HG03558 (cell line): Measurements from ENCODE around the gene TMEM132E.

Experiments
- ATAC-seq: cut with Tn5 transposase; IDR thresholded peaks from one replicate; pipeline ENCODE4 v1.9.1; 2021; ENCODE audit warnings: moderate number of reproducible peaks; ENCODE audit not compliant: unreplicated experiment; ENCODE audit errors: extremely low read depth

TMEM132E gene

GRCh38 chr17:34628879-34629278 lies 49.5 kb downstream of the TMEM132E start:
- no peak for ATAC-seq

- ATAC-seq = no peak
These were observed 54.0 kb downstream of the TMEM132E start for GRCh38 chr17:34633351-34633750.

GRCh38 chr17:34633760-34634159 lies 54.4 kb downstream of the TMEM132E start:
- no peak for ATAC-seq

GRCh38 chr17:34634551-34635160 lies 55.3 kb downstream of the TMEM132E start:
- no peak for ATAC-seq

- no peak for ATAC-seq
These were observed 56.5 kb downstream of the TMEM132E start for GRCh38 chr17:34635876-34636275.

GRCh38 chr17:34637041-34637547 lies 57.7 kb downstream of the TMEM132E start:
- no peak for ATAC-seq

- ATAC-seq = no peak
These were observed 58.5 kb downstream of the TMEM132E start for GRCh38 chr17:34637548-34638525.

- no peak for ATAC-seq
These were observed 59.3 kb downstream of the TMEM132E start for GRCh38 chr17:34638526-34639260.

- no peak for ATAC-seq
These were observed 60.5 kb downstream of the TMEM132E start for GRCh38 chr17:34639706-34640425.

- ATAC-seq = no peak
These were observed 62.0 kb downstream of the TMEM132E start for GRCh38 chr17:34641368-34641767.

- no peak for ATAC-seq
These were observed 65.7 kb downstream of the TMEM132E start for GRCh38 chr17:34644941-34645550.

GRCh38 chr17:34645594-34645993 lies 66.2 kb downstream of the TMEM132E start:
- no peak for ATAC-seq

- ATAC-seq = no peak
These were observed 68.1 kb downstream of the TMEM132E start for GRCh38 chr17:34647511-34647910.

- no peak for ATAC-seq
These were observed 70.8 kb downstream of the TMEM132E start for GRCh38 chr17:34650051-34650750.

- no peak for ATAC-seq
These were observed 72.0 kb downstream of the TMEM132E start for GRCh38 chr17:34651402-34651811.

GRCh38 chr17:34652021-34652555 lies 72.7 kb downstream of the TMEM132E start:
- no peak for ATAC-seq

- no peak for ATAC-seq
These were observed 74.1 kb downstream of the TMEM132E start for GRCh38 chr17:34653511-34653910.

GRCh38 chr17:34654276-34654880 lies 75.0 kb downstream of the TMEM132E start:
- no peak for ATAC-seq
